ENCODE results near the gene BLID. TPM values are rescaled to one million over a fixed set of nuclear protein-coding genes. Genes with fewer than 3 reads are reported as not detected.
A peak's percentile ranks its signal among the peaks of the same experiment; 100 is the strongest.

The BLID gene
- total RNA-seq, 1 donor from 2014 or later = 15.9 TPM

DNA sequence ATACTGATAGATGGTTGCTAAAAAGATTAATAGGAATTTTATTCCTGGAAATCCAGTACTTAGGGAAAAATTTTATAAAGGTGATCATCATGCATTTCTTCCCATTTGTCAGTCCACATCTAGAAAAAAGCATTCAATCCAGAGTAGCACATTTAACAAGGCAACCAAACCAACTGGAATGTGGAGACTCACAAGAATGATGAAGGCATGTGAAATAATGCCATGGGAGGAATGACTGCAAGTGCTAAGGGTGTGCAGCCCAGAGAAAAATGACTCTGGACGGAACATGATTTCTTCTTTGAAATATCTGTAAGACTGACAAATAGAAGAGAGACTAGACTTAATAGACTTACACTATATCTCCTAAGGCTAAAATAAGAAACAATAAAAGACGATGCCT lies 33.8 kb downstream of the BLID start:
- DNase-seq (ENCODE audit: low spot score) = no peak

DNA sequence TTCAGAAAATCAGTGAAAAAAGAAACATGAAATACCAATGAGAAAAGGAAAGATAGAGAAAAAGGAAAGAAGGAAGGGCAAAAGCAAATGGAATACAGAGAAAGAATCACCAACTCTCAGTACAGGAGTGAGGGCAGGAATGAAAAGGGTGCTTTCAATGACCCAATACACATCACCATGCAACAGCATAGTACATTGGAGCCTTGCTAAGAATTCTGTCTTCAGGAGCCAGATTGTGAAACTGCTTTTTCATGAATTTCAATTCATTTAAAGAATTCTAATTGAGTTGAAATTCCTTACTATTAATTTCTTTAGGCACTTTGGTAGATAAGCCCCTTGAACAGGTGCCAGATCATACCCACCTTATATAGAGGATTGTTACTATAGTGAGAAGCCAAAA lies 34.9 kb downstream of the BLID start:
- no peak for DNase-seq (ENCODE audit: low spot score)

DNA sequence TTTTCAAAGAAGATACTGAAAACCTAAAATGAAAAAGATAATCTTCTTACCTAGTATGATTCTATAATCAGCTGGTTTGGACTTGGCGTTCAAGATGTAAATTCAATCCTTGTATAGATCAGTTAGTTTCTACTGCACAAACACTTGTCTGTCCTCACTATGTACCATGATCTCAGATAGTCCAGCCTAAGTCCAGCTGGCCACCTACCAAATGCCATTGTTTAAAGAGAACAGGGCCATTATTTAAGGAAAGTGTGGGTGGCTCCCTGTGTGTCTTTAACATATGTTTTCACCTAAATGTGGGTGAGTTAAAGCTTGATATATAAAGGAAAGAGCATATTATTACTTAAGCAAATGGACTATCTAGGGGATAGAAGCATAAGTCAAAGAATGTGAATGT lies 38.6 kb downstream of the BLID start:
- DNase-seq (ENCODE audit: low spot score) = no peak

DNA sequence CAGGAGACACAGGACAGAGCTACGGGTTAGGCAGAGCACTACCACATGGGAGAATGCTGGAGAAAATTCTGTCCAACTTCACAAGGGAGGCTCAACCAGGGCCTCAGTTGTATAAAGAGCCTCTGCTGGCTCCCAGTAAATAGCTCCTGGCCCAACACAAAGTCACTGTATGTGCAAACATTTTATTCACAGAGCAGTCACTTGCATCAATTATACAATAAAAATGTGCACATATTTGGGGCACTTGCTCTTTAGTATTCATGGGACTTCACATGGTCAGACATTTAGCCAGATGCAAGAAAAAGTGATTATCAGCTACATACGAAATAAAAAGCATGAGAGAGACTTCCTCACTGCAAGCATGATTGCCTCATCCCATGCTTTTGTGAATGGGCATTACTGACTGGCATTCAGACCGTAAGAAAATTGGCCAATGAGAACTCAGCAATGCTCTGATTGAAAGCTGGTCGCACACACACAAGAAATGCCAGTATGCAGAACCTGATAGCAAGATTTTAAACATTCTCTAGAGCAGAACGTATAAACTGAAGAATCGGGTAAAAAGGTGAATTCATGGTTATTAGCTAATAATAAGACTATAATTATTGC lies 39.4 kb downstream of the BLID start:
- no peak for DNase-seq (ENCODE audit: low spot score)

DNA sequence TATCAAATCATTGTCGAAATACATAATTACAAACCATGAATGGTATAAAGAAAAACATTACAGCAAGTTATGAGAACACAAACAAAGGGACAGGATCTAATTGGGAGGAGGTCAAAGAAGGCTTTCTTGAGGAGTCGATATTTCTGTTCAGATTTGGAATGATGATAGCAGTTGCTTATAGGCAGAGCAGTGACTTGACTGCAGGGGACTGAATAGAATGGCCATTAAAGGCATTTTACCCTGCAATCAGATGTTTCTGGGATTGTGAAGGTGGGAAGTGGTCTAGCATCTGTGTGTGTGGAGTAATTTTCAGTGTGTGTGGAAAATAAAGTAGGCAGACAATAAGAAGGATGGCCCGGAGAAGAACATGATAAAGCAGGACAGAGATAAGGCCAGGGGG lies 41.0 kb downstream of the BLID start:
- DNase-seq (ENCODE audit: low spot score) = no peak

DNA sequence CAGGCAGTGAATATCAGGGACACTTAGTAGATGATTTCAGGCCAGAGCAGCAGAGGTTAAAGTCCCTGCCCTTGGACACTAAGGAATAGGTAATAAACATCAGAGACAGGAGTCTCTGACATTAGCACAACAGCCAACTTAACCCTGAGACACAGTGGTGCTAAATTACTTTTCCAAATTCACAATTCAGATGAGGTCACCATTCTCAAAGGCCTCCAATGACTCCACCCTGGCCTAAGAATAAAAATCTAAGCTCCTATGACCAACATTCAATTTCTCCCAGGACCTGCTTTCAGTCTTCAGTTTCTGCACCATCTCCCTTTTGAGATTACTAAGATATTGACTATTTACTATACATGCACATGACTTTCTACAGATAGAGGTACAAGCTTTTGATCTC lies 42.0 kb downstream of the BLID start:
- DNase-seq (ENCODE audit: low spot score) = no peak

DNA sequence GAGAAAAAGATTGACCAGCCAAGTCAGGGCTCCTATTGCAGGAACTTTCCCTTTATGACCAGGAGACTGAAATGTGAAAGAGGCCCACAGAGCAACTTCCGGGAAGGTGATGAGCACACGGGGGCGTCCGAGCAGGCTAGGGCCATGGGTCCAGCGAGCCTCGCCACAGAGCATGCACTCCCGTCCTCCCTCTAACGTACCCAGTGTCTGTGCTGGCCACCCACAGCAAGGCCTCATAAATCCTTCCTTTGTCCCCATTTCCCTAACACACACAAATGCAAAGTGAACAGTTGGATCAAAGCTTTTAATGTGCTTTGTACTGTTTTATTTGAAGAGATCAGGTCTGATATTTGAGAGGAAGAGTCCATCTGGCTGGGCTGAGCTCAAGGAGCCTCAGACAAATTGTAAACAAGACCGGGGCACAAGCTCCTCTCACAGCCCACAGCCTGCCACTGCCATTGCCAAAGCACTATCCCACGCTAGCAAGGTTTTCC lies 44.3 kb downstream of the BLID start:
- DNase-seq (ENCODE audit: low spot score) = no peak

DNA sequence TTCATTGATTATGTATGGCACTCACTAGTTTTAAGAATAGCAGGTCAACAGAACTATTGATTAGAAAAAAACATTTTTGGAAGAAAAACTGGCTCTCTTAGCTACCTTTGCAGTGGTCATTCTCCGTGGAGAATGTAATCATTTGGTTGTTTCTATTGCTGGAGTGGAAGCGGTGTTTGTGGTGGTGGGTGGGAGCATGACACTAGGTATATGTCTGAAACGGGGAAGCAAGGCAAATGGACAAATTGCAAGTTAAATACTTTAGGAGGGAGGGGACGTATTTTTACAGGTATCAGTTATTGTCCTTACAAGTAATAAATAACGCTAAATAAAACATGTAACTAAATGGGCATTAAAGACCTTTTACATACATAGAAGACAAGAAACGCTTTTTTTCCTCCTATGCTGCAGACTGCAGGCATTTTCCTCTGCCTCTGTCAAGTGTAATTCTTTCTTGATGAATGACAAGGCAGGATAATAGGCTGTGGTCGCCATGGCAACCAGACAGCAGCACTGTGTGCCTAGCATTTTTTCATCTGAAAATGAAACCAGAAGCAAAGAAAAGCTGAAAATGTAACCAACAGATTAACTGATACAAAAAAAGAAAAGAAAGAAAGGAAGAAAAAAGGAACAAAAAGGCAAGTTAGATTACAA lies 46.2 kb downstream of the BLID start:
- peak; percentile 66 for DNase-seq (ENCODE audit: low spot score)

DNA sequence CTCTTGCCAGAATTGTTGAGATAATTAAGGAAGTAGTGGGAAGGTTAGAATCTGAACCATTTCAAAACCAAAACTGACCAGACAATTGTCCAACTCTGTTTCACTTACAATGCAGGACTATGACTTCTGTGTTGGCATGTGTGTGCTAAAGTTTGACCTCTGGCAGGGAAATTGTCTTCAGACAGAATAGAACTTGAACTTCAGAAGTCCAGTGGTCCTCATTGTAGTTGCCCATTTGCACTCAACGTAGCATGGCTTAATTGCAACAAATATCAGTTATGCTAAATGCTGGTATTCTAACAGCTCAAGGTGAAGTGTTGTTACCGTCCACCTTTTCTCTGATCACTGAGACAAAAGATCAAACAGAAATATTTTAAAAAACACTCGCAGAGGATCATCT lies 47.2 kb downstream of the BLID start:
- DNase-seq (ENCODE audit: low spot score) = no peak

DNA sequence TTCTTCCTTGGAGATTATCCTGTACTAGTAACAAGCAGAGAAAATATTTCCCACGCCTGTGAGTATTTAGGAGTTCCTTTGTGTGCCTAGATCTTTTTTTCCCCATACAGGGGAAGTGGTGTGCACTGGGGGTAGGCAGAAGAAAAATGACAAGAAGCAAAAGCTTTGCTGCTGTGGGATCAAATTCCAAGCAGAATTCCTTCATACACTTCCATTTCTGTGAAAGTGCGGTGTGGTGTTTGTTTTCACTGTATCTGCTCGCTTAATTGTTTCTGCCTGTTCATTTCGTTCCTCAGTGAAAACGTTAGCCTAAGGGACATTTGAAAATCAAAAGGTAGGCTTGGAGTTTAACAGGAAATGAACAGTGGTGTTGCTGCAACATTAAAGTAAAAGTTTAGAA lies 47.9 kb downstream of the BLID start:
- peak; percentile 27 for DNase-seq (ENCODE audit: low spot score)
